HEK293 (cell line): Measurements from ENCODE around the gene ACOT7.

Experiments used
- CTCF ChIA-PET: fragments of 350-600 bp; formaldehyde crosslinking; extraction: SDS; loops from one replicate; lab custom pipeline; 2021; ENCODE audit warnings: antibody characterized with exemption; lab: Yijun Ruan, JAX
- POLR2A ChIA-PET: fragments of 300-600 bp; formaldehyde crosslinking; extraction: SDS; loops from one replicate; lab custom pipeline; 2020; ENCODE audit warnings: antibody characterized with exemption, inconsistent platforms; lab: Yijun Ruan, JAX
- H3K27ac ChIP-seq: fragments of 200-500 bp; sonication (Bioruptor generic); 2 replicates; pipeline ENCODE4 v1.5.1; 2014; ENCODE audit warnings: low read depth, low read length, control low read depth, inconsistent platforms; ENCODE audit errors: extremely low read depth
- H3K36me3 ChIP-seq, 2 experiments: fragments of 200-500 bp in 1 of 2; sonication (Bioruptor generic) in 1 of 2; 1 replicate in 1 of 2; 2 replicates in 1 of 2; pipeline ENCODE4 v1.5.1; 2014 to 2017; ENCODE audit warnings: inconsistent platforms in 2 of 2, low read length in 2 of 2; ENCODE audit not compliant: control insufficient read depth in 2 of 2, insufficient read depth in 1 of 2
- H3K4me1 ChIP-seq: fragments of 200-500 bp; sonication (Bioruptor generic); 2 replicates; pipeline ENCODE4 v1.5.1; 2014; ENCODE audit warnings: mild to moderate bottlenecking, low read length, inconsistent platforms; ENCODE audit not compliant: control insufficient read depth, insufficient read depth
- H3K4me3 ChIP-seq: 2 replicates; pipeline ENCODE4 v1.5.1; 2011; ENCODE audit warnings: low read depth, mild to moderate bottlenecking, control low read depth, low read length, moderate library complexity
- H3K9me3 ChIP-seq: fragments of 200-500 bp; sonication (Bioruptor generic); 2 replicates; pipeline ENCODE4 v1.5.1; 2014; ENCODE audit warnings: low read depth, low read length, inconsistent platforms; ENCODE audit not compliant: control insufficient read depth, insufficient read depth
- GLIS2 ChIP-seq: fragments of 450-650 bp; formaldehyde crosslinking; IDR thresholded peaks from 2 replicates; pipeline ENCODE4 v1.5.1; 2016; ENCODE audit warnings: missing biosample characterization, missing genetic modification characterization
- MYNN ChIP-seq: fragments of 450-650 bp; formaldehyde crosslinking; IDR thresholded peaks from 2 replicates; pipeline ENCODE4 v1.5.1; 2016; ENCODE audit warnings: missing biosample characterization, missing genetic modification characterization, borderline replicate concordance
- OVOL3 ChIP-seq: fragments of 450-650 bp; formaldehyde crosslinking; IDR thresholded peaks from 2 replicates; pipeline ENCODE4 v1.5.1; 2016; ENCODE audit warnings: missing biosample characterization, missing genetic modification characterization
- PRDM10 ChIP-seq: fragments of 450-650 bp; formaldehyde crosslinking; IDR thresholded peaks from 2 replicates; pipeline ENCODE4 v1.5.1; 2016; ENCODE audit warnings: missing biosample characterization, missing genetic modification characterization
- SCRT1 ChIP-seq: fragments of 450-650 bp; formaldehyde crosslinking; IDR thresholded peaks from 2 replicates; pipeline ENCODE4 v1.5.1; 2016; ENCODE audit warnings: missing biosample characterization, missing genetic modification characterization, borderline replicate concordance
- SCRT2 ChIP-seq: fragments of 450-650 bp; formaldehyde crosslinking; IDR thresholded peaks from 2 replicates; pipeline ENCODE4 v1.5.1; 2016; ENCODE audit warnings: missing biosample characterization, missing genetic modification characterization
- YY1 ChIP-seq: fragments of 450-650 bp; formaldehyde crosslinking; IDR thresholded peaks from 2 replicates; pipeline ENCODE4 v1.5.1; 2018; ENCODE audit warnings: missing biosample characterization, missing genetic modification characterization
- ZBTB44 ChIP-seq: fragments of 450-650 bp; IDR thresholded peaks from 2 replicates; pipeline ENCODE4 v1.5.1; 2018; ENCODE audit warnings: missing biosample characterization, mild to moderate bottlenecking, missing genetic modification characterization
- ZBTB7A ChIP-seq: fragments of 450-650 bp; formaldehyde crosslinking; IDR thresholded peaks from 2 replicates; pipeline ENCODE4 v1.5.1; 2016; ENCODE audit warnings: low read depth, missing biosample characterization, missing genetic modification characterization
- ZBTB8A ChIP-seq: fragments of 450-650 bp; formaldehyde crosslinking; IDR thresholded peaks from 2 replicates; pipeline ENCODE4 v1.5.1; 2016; ENCODE audit warnings: missing biosample characterization, missing genetic modification characterization
- ZNF121 ChIP-seq: fragments of 450-650 bp; formaldehyde crosslinking; IDR thresholded peaks from 2 replicates; pipeline ENCODE4 v1.5.1; 2016; ENCODE audit warnings: missing biosample characterization, missing genetic modification characterization
- ZNF146 ChIP-seq: fragments of 450-650 bp; formaldehyde crosslinking; IDR thresholded peaks from 2 replicates; pipeline ENCODE4 v1.5.1; 2016; ENCODE audit warnings: missing biosample characterization, missing genetic modification characterization
- ZNF18 ChIP-seq: fragments of 450-650 bp; formaldehyde crosslinking; IDR thresholded peaks from 2 replicates; pipeline ENCODE4 v1.5.1; 2016; ENCODE audit warnings: missing biosample characterization, missing genetic modification characterization
- ZNF202 ChIP-seq: fragments of 450-650 bp; formaldehyde crosslinking; IDR thresholded peaks from 2 replicates; pipeline ENCODE4 v1.5.1; 2016; ENCODE audit warnings: missing biosample characterization, missing genetic modification characterization, borderline replicate concordance
- ZNF266 ChIP-seq: fragments of 450-650 bp; formaldehyde crosslinking; IDR thresholded peaks from 2 replicates; pipeline ENCODE4 v1.5.1; 2016; ENCODE audit warnings: missing biosample characterization, missing genetic modification characterization, low read depth
- ZNF488 ChIP-seq: fragments of 450-650 bp; formaldehyde crosslinking; IDR thresholded peaks from 2 replicates; pipeline ENCODE4 v1.5.1; 2016; ENCODE audit warnings: missing biosample characterization, missing genetic modification characterization
- ZNF664 ChIP-seq: fragments of 450-650 bp; formaldehyde crosslinking; IDR thresholded peaks from 2 replicates; pipeline ENCODE4 v1.5.1; 2016; ENCODE audit warnings: missing biosample characterization, missing genetic modification characterization

The ACOT7 gene

GRCh38 chr1:6419397-6419803, 25.8 kb upstream of the ACOT7 start:
- CTCF ChIA-PET: interaction anchor here (0.8 to 6.5 kb wide), 5 partner anchors 9 to 227 kb away, joined by 3 to 117 read pairs (median 4); no protein-coding TSS in a partner anchor
- Histone ChIP-seq H3K36me3 (no peaks in the 10 kb centered on the region), H3K4me1 (no peaks in the 10 kb centered on the region; the same call in 1 of the 2 replicates), H3K4me3 (peak overlapping the region; percentile 38), H3K27ac (no peak overlapping the region), H3K9me3 (no peaks in the 10 kb centered on the region)
- POLR2A ChIA-PET: interaction anchor here (0.6 to 2.0 kb wide), 2 partner anchors 31 to 86 kb away, joined by 3 to 4 read pairs; no protein-coding TSS in a partner anchor
- TF ChIP-seq ZBTB8A (0 out of 2 replicates have a peak, but pooled peaks have one; percentile 0), PRDM10 (tag by site-specific recombination) (no peak)

GRCh38 chr1:6418668-6419396, 25.3 kb upstream of the ACOT7 start:
- 0 out of 2 replicates have a peak, but pooled peaks have one; percentile 10 for TF ChIP-seq GLIS2 (tag by site-specific recombination)
- no peak for TF ChIP-seq ZNF18 (tag by site-specific recombination)
- TF ChIP-seq, all 188 proteins: peak for 1
- POLR2A ChIA-PET: interaction anchor here (2.0 kb wide), 1 partner anchor 31 kb away, joined by 4 read pairs; no protein-coding TSS in a partner anchor
- no peaks in the 10 kb centered on the region for H3K9me3 ChIP-seq
- no peaks in the 10 kb centered on the region for H3K36me3 ChIP-seq
- CTCF ChIA-PET: interaction anchor here (0.8 to 6.5 kb wide), 5 partner anchors 9 to 228 kb away, joined by 3 to 117 read pairs (median 4); no protein-coding TSS in a partner anchor
- H3K4me3 ChIP-seq: no peak overlapping the region
- no peaks in the 10 kb centered on the region; the same call in 1 of the 2 replicates for H3K4me1 ChIP-seq
- H3K27ac ChIP-seq: no peak overlapping the region

GRCh38 chr1:6417961-6418667, 24.5 kb upstream of the ACOT7 start:
- ChIA-PET POLR2A (interaction anchor here (2.0 kb wide), 1 partner anchor 30 kb away, joined by 4 read pairs; no protein-coding TSS in a partner anchor), CTCF (interaction anchor here (0.6 to 6.5 kb wide), 3 partner anchors 13 to 59 kb away, joined by 4 to 117 read pairs (median 7); no protein-coding TSS in a partner anchor)
- Histone ChIP-seq H3K4me3 (no peak overlapping the region), H3K36me3 (no peaks in the 10 kb centered on the region), H3K4me1 (no peaks in the 10 kb centered on the region; the same call in 1 of the 2 replicates), H3K27ac (no peak overlapping the region), H3K9me3 (no peaks in the 10 kb centered on the region)
- TF ChIP-seq ZNF266 (tag by site-specific recombination): no peak
- no peak for TF ChIP-seq ZNF664 (tag by site-specific recombination)

GRCh38 chr1:6416906-6417305, 23.3 kb upstream of the ACOT7 start:
- Histone ChIP-seq H3K36me3 (no peaks in the 10 kb centered on the region), H3K9me3 (no peaks in the 10 kb centered on the region), H3K27ac (no peak overlapping the region), H3K4me1 (no peaks in the 10 kb centered on the region; the same call in 1 of the 2 replicates), H3K4me3 (no peak overlapping the region)
- ChIA-PET POLR2A (no interaction called here), CTCF (interaction anchor here (0.5 to 1.9 kb wide), 3 partner anchors 12 to 176 kb away, joined by 3 to 10 read pairs (median 7); no protein-coding TSS in a partner anchor)
- TF ChIP-seq SCRT2 (tag by site-specific recombination) (no peak), SCRT1 (no peak), ZBTB44 (tag by site-specific recombination) (no peak), YY1 (tag by site-specific recombination) (no peak), ZNF121 (tag by site-specific recombination) (no peak), ZNF488 (no peak), ZBTB7A (tag by site-specific recombination) (no peak), OVOL3 (tag by site-specific recombination) (no peak), ZNF146 (tag by site-specific recombination) (no peak), MYNN (tag by site-specific recombination) (no peak), ZNF202 (tag by site-specific recombination) (no peak)
